HCT116 (cell line): Measurements from ENCODE around the gene HIVEP3.

Experiments
- EZH2 ChIP-seq: fragments of 200-600 bp; sonication (generic); IDR thresholded peaks from 2 replicates; pipeline ENCODE4 v1.6.1; 2017; ENCODE audit warnings: antibody characterized with exemption, mixed run types
- POLR2A ChIP-seq: IDR thresholded peaks from 2 replicates; pipeline ENCODE4 v1.7.0; 2011; ENCODE audit warnings: borderline replicate concordance; ENCODE audit not compliant: insufficient read depth, insufficient read length; ENCODE audit errors: extremely low read depth
- RAD21 ChIP-seq: IDR thresholded peaks from 2 replicates; pipeline ENCODE4 v1.6.1; 2012; ENCODE audit warnings: low read depth, mild to moderate bottlenecking
- ZBTB33 ChIP-seq: IDR thresholded peaks from 2 replicates; pipeline ENCODE4 v1.6.1; 2011; ENCODE audit warnings: mild to moderate bottlenecking, low read length, moderate library complexity; ENCODE audit not compliant: insufficient replicate concordance; ENCODE audit errors: extremely low read depth
- ZNF274 ChIP-seq: fragments of 200-500 bp; sonication (Bioruptor generic); IDR thresholded peaks from 2 replicates; pipeline ENCODE4 v1.6.1; 2014; ENCODE audit warnings: mild to moderate bottlenecking, low read depth, low read length, inconsistent platforms
- TF ChIP-seq, protein P1 (sequence below), 3 experiments: fragments of 200-600 bp in 1 of 3; sonication (generic) in 1 of 3; IDR thresholded peaks in 2 of 3; conservative IDR thresholded peaks in 1 of 3; 2 replicates each; pipeline ENCODE4 v1.5.1; 2012 to 2017; ENCODE audit warnings: low read depth in 2 of 3, low read length in 2 of 3, antibody characterized with exemption in 1 of 3, borderline replicate concordance in 1 of 3, control low read depth in 1 of 3, mild to moderate bottlenecking in 1 of 3, mixed read lengths in 1 of 3, mixed run types in 1 of 3, moderate library complexity in 1 of 3; ENCODE audit not compliant: insufficient read depth in 1 of 3

GRCh38 chr1:41870076-41870562 is 48.6 kb downstream of the HIVEP3 start:
- TF ChIP-seq POLR2A (no peak), RAD21 (peak; percentile 49), EZH2 (no peak), ZBTB33 (peak; percentile 43), ZNF274 (no peak)
- TF ChIP-seq, protein P1, sequence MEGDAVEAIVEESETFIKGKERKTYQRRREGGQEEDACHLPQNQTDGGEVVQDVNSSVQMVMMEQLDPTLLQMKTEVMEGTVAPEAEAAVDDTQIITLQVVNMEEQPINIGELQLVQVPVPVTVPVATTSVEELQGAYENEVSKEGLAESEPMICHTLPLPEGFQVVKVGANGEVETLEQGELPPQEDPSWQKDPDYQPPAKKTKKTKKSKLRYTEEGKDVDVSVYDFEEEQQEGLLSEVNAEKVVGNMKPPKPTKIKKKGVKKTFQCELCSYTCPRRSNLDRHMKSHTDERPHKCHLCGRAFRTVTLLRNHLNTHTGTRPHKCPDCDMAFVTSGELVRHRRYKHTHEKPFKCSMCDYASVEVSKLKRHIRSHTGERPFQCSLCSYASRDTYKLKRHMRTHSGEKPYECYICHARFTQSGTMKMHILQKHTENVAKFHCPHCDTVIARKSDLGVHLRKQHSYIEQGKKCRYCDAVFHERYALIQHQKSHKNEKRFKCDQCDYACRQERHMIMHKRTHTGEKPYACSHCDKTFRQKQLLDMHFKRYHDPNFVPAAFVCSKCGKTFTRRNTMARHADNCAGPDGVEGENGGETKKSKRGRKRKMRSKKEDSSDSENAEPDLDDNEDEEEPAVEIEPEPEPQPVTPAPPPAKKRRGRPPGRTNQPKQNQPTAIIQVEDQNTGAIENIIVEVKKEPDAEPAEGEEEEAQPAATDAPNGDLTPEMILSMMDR (IDR thresholded peaks at IDR 0.05 in 2 of 3, conservative IDR thresholded peaks at IDR 0.05 in 1 of 3; ENCODE audit: borderline replicate concordance in 1 of 3, insufficient read depth in 1 of 3, low read depth in 2 of 3, low read length in 2 of 3) = no peak
